ENCODE results near the gene SLC17A1. TPM values are rescaled to one million over a fixed set of nuclear protein-coding genes. Genes with fewer than 3 reads are reported as not detected.

Gene SLC17A1
- not detected in 2 replicates for total RNA-seq
- not detected in 2 replicates for polyA plus RNA-seq
- not detected in 2 replicates for polyA plus RNA-seq (2011; cell fraction: cytosol; rRNA removed)
- not detected in 2 replicates for polyA plus RNA-seq (2011; cell fraction: nucleus; rRNA removed)
- polyA plus RNA-seq (2012): not detected in 2 replicates
- not detected in 2 replicates for polyA minus RNA-seq
- polyA minus RNA-seq (2011; cell fraction: cytosol; rRNA and poly(A)+ RNA removed): not detected
- not detected in 2 replicates for polyA minus RNA-seq (2011; cell fraction: nucleus; rRNA and poly(A)+ RNA removed)
- Bru-seq, nascent RNA: not detected
- not detected for BruChase-seq, experiment 1, labeled RNA remaining after a 6-hour chase
- BruChase-seq, experiment 2, labeled RNA remaining after a 2-hour chase: not detected
- long read RNA-seq: 0 reads

- POLR2A ChIA-PET: no interaction called here
- no TSS peak for BruUV-seq (replicated peaks)
- dilution Hi-C loops (cut with MboI; ENCODE audit: extremely low pct_ligation_motif_present, low sequenced_read_pairs) (no loop called here), intact Hi-C loops (cut with micrococcal nuclease) (no loop called here)
- FAIRE-seq (no peak), DNase-seq (ENCODE audit: low read depth, low spot score) (no peak)
- Histone ChIP-seq H4K20me1 (replicated peaks; ENCODE audit: control insufficient read depth, extremely low read depth, insufficient read depth, low read length) (no peaks in the 10 kb centered on the region), H3K36me3 (ENCODE audit: control insufficient read depth in 2 of 2, extremely low read depth in 1 of 2, insufficient read depth in 2 of 2, low read length in 2 of 2) (no peaks in the 10 kb centered on the region), H3K4me2 (ENCODE audit: insufficient read depth, low read length) (no peak within 1 kb of the TSS), H3K9ac (replicated peaks; ENCODE audit: extremely low read depth, insufficient read depth, low read length) (no peak within 1 kb of the TSS), H3K4me3 (replicated peaks in 1 of 3; ENCODE audit: insufficient read depth in 1 of 3, low read depth in 1 of 3, low read length in 3 of 3) (no peak within 1 kb of the TSS), H3K4me1 (ENCODE audit: control insufficient read depth, extremely low read depth, insufficient read depth, low read length) (no peaks in the 10 kb centered on the region), H3K27me3 (ENCODE audit: control insufficient read depth in 2 of 2, insufficient read depth in 2 of 2, low read length in 2 of 2) (peaks cover 0 to 2% of the 10 kb centered on the region in 2 experiments), H3K79me2 (ENCODE audit: control insufficient read depth, insufficient read depth, low read length) (no peaks in the 10 kb centered on the region), H3K9me3 (replicated peaks; ENCODE audit: control insufficient read depth, insufficient read depth, low read length) (no peaks in the 10 kb centered on the region), H3K27ac (ENCODE audit: insufficient read depth, low read depth, low read length) (no peak within 1 kb of the TSS), H3K9me1 (replicated peaks; ENCODE audit: control insufficient read depth, extremely low read depth, insufficient read depth, low read length) (no peaks in the 10 kb centered on the region), H2AFZ (ENCODE audit: low read depth, low read length) (no peak within 1 kb of the TSS)
- CTCF ChIA-PET: no interaction called here
- TF ChIP-seq GATA2 (IDR thresholded peaks at IDR 0.05; ENCODE audit: insufficient read depth, insufficient read length, low read depth, low read length) (no peak), POLR2A (IDR thresholded peaks at IDR 0.05; ENCODE audit: low read depth, low read length) (no peak), FOS (IDR thresholded peaks at IDR 0.05; ENCODE audit: borderline replicate concordance, insufficient read depth, low read length) (no peak), POLR2AphosphoS5 (IDR thresholded peaks at IDR 0.05; ENCODE audit: insufficient read depth, low read depth, low read length) (no peak), EZH2 (IDR thresholded peaks at IDR 0.05; ENCODE audit: borderline replicate concordance, low read depth, low read length, severe bottlenecking) (no peak), CTCF (IDR thresholded peaks at IDR 0.05; ENCODE audit: extremely low read depth in 1 of 2, insufficient read depth in 1 of 2, low read depth in 1 of 2, low read length in 2 of 2) (no peak), MYC (IDR thresholded peaks at IDR 0.05; ENCODE audit: low read depth, low read length) (no peak), MAX (IDR thresholded peaks at IDR 0.05; ENCODE audit: insufficient read depth, insufficient read length) (no peak), JUN (IDR thresholded peaks at IDR 0.05; ENCODE audit: borderline replicate concordance, insufficient read depth, insufficient read length, low read depth) (no peak)
Measured at GRCh38 chr6:25831532-25832306, at the start of gene SLC17A1. TSS of gene SLC17A1 (minus strand) at chr6:25832052. CDS start at chr6:25830557, 1,495 bp downstream.

All from endothelial cell of umbilical vein (primary cell).